HG03108 (cell line): ENCODE measurements around the gene KCNK7.

Experiments
- ATAC-seq: cut with Tn5 transposase; IDR thresholded peaks from one replicate; pipeline ENCODE4 v1.9.1; 2021; ENCODE audit warnings: moderate library complexity; ENCODE audit not compliant: unreplicated experiment

The KCNK7 gene

GRCh38 chr11:65558930-65559509, 36.6 kb downstream of the KCNK7 start:
- ATAC-seq: no peak

GRCh38 chr11:65558002-65558929, 37.3 kb downstream of the KCNK7 start, which contains the start of gene LTBP3:
LTBP3 (minus strand) TSS chr11:65558359; CDS start chr11:65557959, 400 bp downstream.
- ATAC-seq: no peak

GRCh38 chr11:65557280-65558001, 38.2 kb downstream of the KCNK7 start:
- ATAC-seq: no peak

GRCh38 chr11:65556470-65557279, 38.9 kb downstream of the KCNK7 start:
- ATAC-seq: no peak

GRCh38 chr11:65555693-65556231, 39.8 kb downstream of the KCNK7 start:
- no peak for ATAC-seq

- ATAC-seq: no peak
Measured at GRCh38 chr11:65554842-65555430, 40.7 kb downstream of the KCNK7 start.

- no peak for ATAC-seq
Measured at GRCh38 chr11:65554057-65554818, 41.4 kb downstream of the KCNK7 start.

GRCh38 chr11:65553301-65554001, 42.1 kb downstream of the KCNK7 start:
- no peak for ATAC-seq

GRCh38 chr11:65552388-65552951, 43.1 kb downstream of the KCNK7 start:
- no peak for ATAC-seq

GRCh38 chr11:65551572-65552387, 43.8 kb downstream of the KCNK7 start:
- peak; percentile 73 for ATAC-seq

GRCh38 chr11:65549096-65549495, 46.5 kb downstream of the KCNK7 start:
- ATAC-seq: no peak

- ATAC-seq: no peak
Measured at GRCh38 chr11:65548395-65548794, 47.2 kb downstream of the KCNK7 start.

- no peak for ATAC-seq
Measured at GRCh38 chr11:65547446-65548125, 48.0 kb downstream of the KCNK7 start.

GRCh38 chr11:65546217-65546958, 49.2 kb downstream of the KCNK7 start:
- ATAC-seq: peak; percentile 62

GRCh38 chr11:65545853-65546216, 49.8 kb downstream of the KCNK7 start:
- ATAC-seq: no peak
